ENCODE results near the gene TMPRSS15.

DNA sequence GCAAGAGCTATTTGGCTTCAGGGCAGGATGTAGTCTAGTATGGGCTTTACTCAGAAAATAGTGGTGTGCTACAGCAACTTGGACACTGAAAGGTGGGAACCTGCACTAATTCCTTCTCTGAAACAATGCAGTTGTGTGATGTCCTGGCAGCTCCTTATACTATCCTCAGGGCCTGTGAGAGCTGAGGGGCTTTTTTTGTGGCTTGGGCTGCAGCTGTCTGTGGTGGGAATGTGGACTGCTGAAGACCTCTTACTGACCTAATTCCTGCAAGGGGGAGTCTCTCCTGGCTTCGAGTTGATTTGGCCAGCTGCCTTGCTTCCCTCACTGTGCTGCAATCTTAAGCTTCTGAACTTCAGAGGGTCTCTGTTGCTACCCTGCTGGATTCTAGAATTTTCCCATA is 181.2 kb downstream of the TMPRSS15 start:
- no peak for TF ChIP-seq EZH2 (IDR thresholded peaks at IDR 0.05)
- TF ChIP-seq, protein P1, sequence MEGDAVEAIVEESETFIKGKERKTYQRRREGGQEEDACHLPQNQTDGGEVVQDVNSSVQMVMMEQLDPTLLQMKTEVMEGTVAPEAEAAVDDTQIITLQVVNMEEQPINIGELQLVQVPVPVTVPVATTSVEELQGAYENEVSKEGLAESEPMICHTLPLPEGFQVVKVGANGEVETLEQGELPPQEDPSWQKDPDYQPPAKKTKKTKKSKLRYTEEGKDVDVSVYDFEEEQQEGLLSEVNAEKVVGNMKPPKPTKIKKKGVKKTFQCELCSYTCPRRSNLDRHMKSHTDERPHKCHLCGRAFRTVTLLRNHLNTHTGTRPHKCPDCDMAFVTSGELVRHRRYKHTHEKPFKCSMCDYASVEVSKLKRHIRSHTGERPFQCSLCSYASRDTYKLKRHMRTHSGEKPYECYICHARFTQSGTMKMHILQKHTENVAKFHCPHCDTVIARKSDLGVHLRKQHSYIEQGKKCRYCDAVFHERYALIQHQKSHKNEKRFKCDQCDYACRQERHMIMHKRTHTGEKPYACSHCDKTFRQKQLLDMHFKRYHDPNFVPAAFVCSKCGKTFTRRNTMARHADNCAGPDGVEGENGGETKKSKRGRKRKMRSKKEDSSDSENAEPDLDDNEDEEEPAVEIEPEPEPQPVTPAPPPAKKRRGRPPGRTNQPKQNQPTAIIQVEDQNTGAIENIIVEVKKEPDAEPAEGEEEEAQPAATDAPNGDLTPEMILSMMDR (IDR thresholded peaks at IDR 0.05), result no peak
